ENCODE results near the gene TERC. TPM values are rescaled to one million over a fixed set of nuclear protein-coding genes. Genes with fewer than 3 reads are reported as not detected.

The TERC gene
- total and polyA plus RNA-seq, 2 donors: 136 TPM; not detected in 1

DNA sequence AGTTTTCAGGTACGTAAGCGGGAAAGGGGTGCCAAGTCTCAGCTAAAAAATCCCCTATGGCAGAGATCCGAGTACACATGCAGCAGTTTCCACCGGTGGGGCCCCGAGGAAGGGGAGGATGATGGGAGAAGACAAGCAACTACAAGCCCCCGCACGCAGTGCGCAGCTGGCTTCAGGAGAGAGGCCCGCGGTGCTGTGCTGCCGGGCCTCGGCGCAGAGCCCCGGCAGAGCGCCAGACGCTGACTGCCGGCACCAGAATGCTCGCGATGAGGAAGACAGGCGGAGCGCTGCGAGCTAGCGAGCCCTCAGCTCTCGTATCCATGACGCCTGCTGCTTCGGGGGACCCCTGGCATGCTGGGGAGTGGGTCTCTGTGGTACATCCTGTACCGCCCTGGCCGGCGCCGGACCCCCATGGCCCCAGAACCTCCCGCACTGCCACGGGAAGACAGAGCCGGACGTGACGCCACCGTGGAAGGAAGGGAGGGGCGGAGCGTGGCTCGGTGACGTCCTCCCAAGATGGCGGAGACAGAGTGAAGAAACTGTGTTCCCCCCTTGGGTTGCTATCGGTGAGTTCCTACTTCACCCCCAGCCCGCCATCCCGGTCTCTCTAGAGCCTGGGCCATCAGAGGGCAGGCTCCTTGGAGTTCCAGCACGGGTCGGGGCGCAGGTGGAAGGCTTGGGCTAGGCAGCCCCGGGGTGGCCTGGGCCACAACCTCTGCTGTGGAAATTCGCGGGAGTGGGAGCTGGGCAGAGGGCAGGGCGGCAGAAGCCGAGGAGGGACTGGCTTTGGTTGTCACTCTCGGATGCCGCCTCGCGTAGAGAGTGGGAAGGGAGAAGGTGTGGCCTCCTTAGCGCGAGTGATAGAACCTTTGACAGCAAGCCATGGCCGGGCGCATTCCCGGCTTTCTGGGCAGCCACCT, 8.3 kb upstream of the TERC start, which contains the start of gene MYNN:
Gene MYNN, plus strand, starts transcription at position 500 of the 920 bp plus-strand sequence. CDS start 900 bp downstream, outside the sequence.
- Histone ChIP-seq H3K4me1 (ENCODE audit: control insufficient read depth in 2 of 2, insufficient read depth in 2 of 2, low read length in 2 of 2) (peaks cover 3 to 5% of the 10 kb centered on the region in 2 donors), H3K27ac (ENCODE audit: low read depth in 1 of 2, low read length in 1 of 2) (peak within 1 kb of the TSS; percentile 97 to 100), H3K4me3 (ENCODE audit: low read length in 2 of 2) (peak within 1 kb of the TSS; percentile 64 to 83), H3K36me3 (ENCODE audit: control insufficient read depth in 2 of 2, insufficient read depth in 2 of 2, low read length in 1 of 2) (peaks cover 0 to 18% of the 10 kb centered on the region in 2 donors), H3K27me3 (ENCODE audit: control insufficient read depth in 2 of 2, insufficient read depth in 1 of 2, low read length in 1 of 2) (peaks cover 0 to 2% of the 10 kb centered on the region in 2 donors), H3K9me3 (ENCODE audit: control insufficient read depth in 2 of 2, insufficient read depth in 1 of 2, low read length in 1 of 2) (no peaks in the 10 kb centered on the region)
- DNase-seq (ENCODE audit: low read depth in 6 of 9, low spot score in 9 of 9): peak; percentile 89 to 98 (median 93)
- WGBS: under 1% methylated on average over 61 of the region's 61 CpGs

DNA sequence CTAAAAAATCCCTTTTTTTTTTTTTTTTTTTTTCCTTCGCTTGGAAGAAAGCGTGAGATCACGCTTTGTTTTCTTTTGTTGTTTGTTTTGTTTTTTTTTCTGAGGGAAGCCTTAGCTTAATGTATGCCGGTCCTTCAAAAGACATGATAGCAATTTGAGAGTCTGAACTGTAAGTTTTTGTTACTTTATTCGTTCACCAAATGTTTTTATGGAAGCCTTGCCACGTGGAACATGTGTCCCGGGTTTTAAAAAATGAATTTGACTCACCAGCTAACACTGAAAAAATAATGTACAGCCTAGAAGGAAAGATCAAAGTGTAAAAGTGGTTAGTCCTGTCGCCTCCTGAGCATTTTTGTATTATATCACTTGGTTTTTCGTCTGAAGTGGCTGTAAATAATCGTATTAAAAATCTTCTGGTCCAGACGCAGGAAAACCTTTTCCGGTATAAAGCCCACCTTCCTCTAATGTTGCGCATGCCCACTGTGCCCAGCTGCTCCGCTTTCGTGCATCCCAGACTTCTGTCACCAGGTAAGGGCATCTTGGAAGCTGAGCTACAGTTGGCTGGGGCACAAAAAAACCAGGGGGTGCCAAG, 7.5 kb upstream of the TERC start:
- WGBS: under 1% methylated on average over 15 of the region's 15 CpGs
- DNase-seq (ENCODE audit: low read depth in 6 of 9, low spot score in 9 of 9): peak in 5 of 9 donors; percentile 67 to 88 (median 72)
- H3K27ac ChIP-seq (ENCODE audit: low read depth in 1 of 2, low read length in 1 of 2): peak overlapping the region; percentile 97 to 100
- no peaks in the 10 kb centered on the region for H3K9me3 ChIP-seq (ENCODE audit: control insufficient read depth in 2 of 2, insufficient read depth in 1 of 2, low read length in 1 of 2)
- peaks cover 0 to 2% of the 10 kb centered on the region in 2 donors for H3K27me3 ChIP-seq (ENCODE audit: control insufficient read depth in 2 of 2, insufficient read depth in 1 of 2, low read length in 1 of 2)
- peaks cover 3 to 5% of the 10 kb centered on the region in 2 donors for H3K4me1 ChIP-seq (ENCODE audit: control insufficient read depth in 2 of 2, insufficient read depth in 2 of 2, low read length in 2 of 2)
- peak overlapping the region; percentile 64 to 83 for H3K4me3 ChIP-seq (ENCODE audit: low read length in 2 of 2)
- peaks cover 0 to 11% of the 10 kb centered on the region in 2 donors for H3K36me3 ChIP-seq (ENCODE audit: control insufficient read depth in 2 of 2, insufficient read depth in 2 of 2, low read length in 1 of 2)

DNA sequence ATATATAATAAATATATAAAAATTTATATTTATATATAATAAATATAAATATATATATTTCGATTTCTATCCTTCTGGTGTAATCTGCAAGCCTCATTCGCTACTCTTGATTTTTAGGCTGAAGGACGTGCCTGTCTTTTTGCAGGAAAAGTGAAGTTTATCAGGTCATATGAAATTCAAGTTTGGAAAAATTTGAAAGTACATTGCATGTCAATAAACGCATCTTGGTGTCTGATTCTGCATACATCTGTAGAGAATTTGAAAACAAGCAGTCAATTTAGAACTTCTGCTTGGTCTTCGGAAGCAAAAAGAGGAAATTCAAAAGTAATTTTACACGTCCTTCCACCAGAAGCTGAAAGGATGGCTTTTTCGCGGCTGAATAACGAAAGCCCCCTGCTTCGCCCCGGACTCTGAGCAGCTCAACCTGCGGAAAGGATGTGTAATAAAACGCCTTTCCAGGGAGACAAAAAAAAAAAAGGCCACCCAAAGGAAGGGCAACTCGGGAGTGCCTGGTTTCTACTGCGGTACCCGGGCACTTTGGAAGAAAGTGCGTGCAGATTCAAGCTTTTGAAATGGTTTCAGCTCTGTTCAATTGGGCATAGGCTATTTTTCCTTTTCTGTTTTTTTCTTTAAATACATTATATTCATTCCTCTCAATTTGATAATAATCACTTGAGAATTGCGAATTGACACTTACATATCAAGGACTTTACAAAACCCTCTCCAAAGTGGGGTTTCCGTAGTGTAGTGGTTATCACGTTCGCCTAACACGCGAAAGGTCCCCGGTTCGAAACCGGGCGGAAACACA, 6.8 kb upstream of the TERC start:
- DNase-seq (ENCODE audit: low read depth in 6 of 9, low spot score in 9 of 9): peak; percentile 74 to 96 (median 92)
- Histone ChIP-seq H3K27me3 (ENCODE audit: control insufficient read depth in 2 of 2, insufficient read depth in 1 of 2, low read length in 1 of 2) (peaks cover 0 to 2% of the 10 kb centered on the region in 2 donors), H3K4me1 (ENCODE audit: control insufficient read depth in 2 of 2, insufficient read depth in 2 of 2, low read length in 2 of 2) (peaks cover 3 to 5% of the 10 kb centered on the region in 2 donors), H3K36me3 (ENCODE audit: control insufficient read depth in 2 of 2, insufficient read depth in 2 of 2, low read length in 1 of 2) (peaks cover 0 to 6% of the 10 kb centered on the region in 2 donors), H3K4me3 (ENCODE audit: low read length in 2 of 2) (peak overlapping the region; percentile 64 to 83), H3K27ac (ENCODE audit: low read depth in 1 of 2, low read length in 1 of 2) (peak overlapping the region; percentile 97 to 100), H3K9me3 (ENCODE audit: control insufficient read depth in 2 of 2, insufficient read depth in 1 of 2, low read length in 1 of 2) (no peaks in the 10 kb centered on the region)
- WGBS: under 1% methylated on average over 27 of the region's 27 CpGs

DNA sequence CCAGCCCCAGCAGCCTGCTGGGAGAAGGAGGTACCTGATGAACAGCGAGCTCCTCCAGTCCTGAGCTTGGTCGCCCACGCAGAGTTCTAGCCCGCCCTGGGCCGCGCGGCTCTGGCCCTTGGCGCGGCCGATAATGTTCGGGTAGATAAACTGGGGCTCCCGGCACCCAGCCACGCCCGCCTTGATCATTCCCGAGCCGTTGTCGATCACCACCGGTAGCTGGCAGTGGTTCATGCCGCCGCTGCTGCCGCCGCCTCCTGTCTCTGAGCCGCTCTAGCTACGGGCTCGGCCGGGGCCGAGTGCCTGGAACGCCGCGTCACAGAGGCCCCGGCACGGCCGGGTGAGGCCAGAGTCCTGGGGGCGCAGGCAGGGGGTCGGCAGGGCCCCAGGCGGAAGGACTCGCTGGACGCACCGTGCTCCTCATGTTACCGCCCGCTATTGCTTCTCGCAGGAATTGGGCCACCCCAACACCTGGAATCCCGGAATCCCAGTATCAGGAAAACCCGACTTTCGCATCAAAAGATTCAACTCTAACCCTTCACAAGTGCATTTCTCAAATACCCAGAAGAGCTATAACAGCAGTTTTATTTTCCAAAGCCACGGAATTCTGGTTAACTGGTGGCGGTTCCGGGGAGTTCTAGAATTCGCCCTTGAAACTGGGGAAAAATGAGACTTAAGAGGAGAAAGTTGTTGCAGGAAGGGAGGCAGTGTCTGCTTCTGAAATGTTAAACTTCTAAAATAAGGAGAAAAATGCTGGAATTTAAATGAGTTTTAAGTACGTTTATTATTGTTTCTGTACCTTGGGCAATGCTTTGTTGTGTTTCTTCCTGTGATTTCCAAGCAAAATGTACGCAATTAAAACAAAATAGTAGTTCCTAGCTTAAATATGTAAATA, 4.7 kb upstream of the TERC start, which contains the start of gene ACTRT3:
Gene ACTRT3, minus strand, starts transcription at position 275 of the 895 bp plus-strand sequence. Its CDS starts 41 bp downstream, at position 234.
- 1% methylated on average over 51 of the region's 51 CpGs for WGBS
- peaks cover 0 to 2% of the 10 kb centered on the region in 2 donors for H3K27me3 ChIP-seq (ENCODE audit: control insufficient read depth in 2 of 2, insufficient read depth in 1 of 2, low read length in 1 of 2)
- no peaks in the 10 kb centered on the region for H3K36me3 ChIP-seq (ENCODE audit: control insufficient read depth in 2 of 2, insufficient read depth in 2 of 2, low read length in 1 of 2)
- H3K9me3 ChIP-seq (ENCODE audit: control insufficient read depth in 2 of 2, insufficient read depth in 1 of 2, low read length in 1 of 2): no peaks in the 10 kb centered on the region
- H3K4me3 ChIP-seq (ENCODE audit: low read length in 2 of 2): peak within 1 kb of the TSS; percentile 61 to 75
- DNase-seq (ENCODE audit: low read depth in 6 of 9, low spot score in 9 of 9): peak in 6 of 9 donors; percentile 32 to 67 (median 44)
- H3K4me1 ChIP-seq (ENCODE audit: control insufficient read depth in 2 of 2, insufficient read depth in 2 of 2, low read length in 2 of 2): peaks cover 5 to 6% of the 10 kb centered on the region in 2 donors
- peak within 1 kb of the TSS; percentile 78 to 87 for H3K27ac ChIP-seq (ENCODE audit: low read depth in 1 of 2, low read length in 1 of 2)

DNA sequence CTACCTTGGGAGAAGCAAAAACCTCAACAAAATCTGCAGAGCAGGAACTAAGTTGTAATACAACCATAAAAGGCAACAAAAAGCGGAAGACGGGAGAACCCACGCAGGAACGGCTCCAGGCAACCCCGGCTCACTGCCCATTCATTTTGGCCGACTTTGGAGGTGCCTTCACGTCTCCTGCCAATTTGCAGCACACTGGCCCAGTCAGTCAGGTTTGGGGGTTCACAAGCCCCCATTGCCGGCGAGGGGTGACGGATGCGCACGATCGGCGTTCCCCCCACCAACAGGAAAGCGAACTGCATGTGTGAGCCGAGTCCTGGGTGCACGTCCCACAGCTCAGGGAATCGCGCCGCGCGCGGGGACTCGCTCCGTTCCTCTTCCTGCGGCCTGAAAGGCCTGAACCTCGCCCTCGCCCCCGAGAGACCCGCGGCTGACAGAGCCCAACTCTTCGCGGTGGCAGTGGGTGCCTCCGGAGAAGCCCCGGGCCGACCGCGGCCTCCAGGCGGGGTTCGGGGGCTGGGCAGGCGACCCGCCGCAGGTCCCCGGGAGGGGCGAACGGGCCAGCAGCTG, 463 bp downstream of the TERC start:
- under 1% methylated on average over 46 of the region's 46 CpGs for WGBS
- Histone ChIP-seq H3K4me3 (ENCODE audit: low read length in 2 of 2) (peak overlapping the region; percentile 94 to 96), H3K36me3 (ENCODE audit: control insufficient read depth in 2 of 2, insufficient read depth in 2 of 2, low read length in 1 of 2) (no peaks in the 10 kb centered on the region), H3K4me1 (ENCODE audit: control insufficient read depth in 2 of 2, insufficient read depth in 2 of 2, low read length in 2 of 2) (peaks cover under 1 to 8% of the 10 kb centered on the region in 2 donors), H3K27ac (ENCODE audit: low read depth in 1 of 2, low read length in 1 of 2) (peak overlapping the region; percentile 96 to 99), H3K9me3 (ENCODE audit: control insufficient read depth in 2 of 2, insufficient read depth in 1 of 2, low read length in 1 of 2) (peaks cover 0 to 6% of the 10 kb centered on the region in 2 donors), H3K27me3 (ENCODE audit: control insufficient read depth in 2 of 2, insufficient read depth in 1 of 2, low read length in 1 of 2) (peaks cover 0 to 2% of the 10 kb centered on the region in 2 donors)
- peak in 7 of 9 donors; percentile 51 to 84 (median 64) for DNase-seq (ENCODE audit: low read depth in 6 of 9, low spot score in 9 of 9)

DNA sequence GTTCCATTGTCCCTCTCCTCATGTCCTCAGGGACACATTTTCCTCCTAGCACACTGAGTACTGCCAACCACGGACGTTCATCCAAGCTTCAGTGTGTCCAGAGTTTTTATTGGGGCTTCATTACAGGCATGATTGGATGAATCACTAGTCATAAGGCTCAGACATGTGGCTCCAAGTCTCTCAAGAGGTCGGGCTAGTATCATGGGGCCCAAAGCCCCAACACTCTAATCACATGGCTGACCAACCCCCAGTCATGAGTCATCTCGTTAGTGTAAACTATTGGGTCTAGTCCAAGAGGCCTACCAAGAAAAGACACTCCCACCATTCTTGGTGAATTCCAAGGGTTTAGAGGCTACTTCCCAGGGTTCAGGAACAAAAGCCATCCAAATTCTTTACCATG, 4.4 kb downstream of the TERC start:
- WGBS: 95% methylated on average over 4 of the region's 4 CpGs

DNA sequence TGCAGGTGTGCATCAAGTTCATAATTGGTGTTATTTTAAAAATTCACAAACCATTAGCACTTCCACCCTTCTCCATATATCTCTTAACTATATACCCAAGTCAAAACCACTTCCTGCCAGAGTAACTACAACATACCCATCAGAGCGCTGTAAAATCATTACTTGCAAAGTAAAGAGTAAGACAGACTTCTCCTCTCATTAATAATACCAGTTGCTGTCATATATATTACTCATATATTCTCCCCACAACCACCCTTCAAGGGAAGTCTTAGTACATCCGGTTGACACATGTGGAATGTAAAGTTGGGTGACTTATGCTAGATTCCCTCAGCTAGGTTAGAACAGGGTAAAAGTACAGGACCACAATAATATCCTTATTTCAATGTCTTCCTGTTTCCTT, 5.6 kb downstream of the TERC start:
- Histone ChIP-seq H3K36me3 (ENCODE audit: control insufficient read depth in 2 of 2, insufficient read depth in 2 of 2, low read length in 1 of 2) (no peaks in the 10 kb centered on the region), H3K27me3 (ENCODE audit: control insufficient read depth in 2 of 2, insufficient read depth in 1 of 2, low read length in 1 of 2) (no peaks in the 10 kb centered on the region), H3K27ac (ENCODE audit: low read depth in 1 of 2, low read length in 1 of 2) (no peak overlapping the region), H3K4me3 (ENCODE audit: low read length in 2 of 2) (no peak overlapping the region), H3K4me1 (ENCODE audit: control insufficient read depth in 2 of 2, insufficient read depth in 2 of 2, low read length in 2 of 2) (peaks cover 2 to 5% of the 10 kb centered on the region in 2 donors), H3K9me3 (ENCODE audit: control insufficient read depth in 2 of 2, insufficient read depth in 1 of 2, low read length in 1 of 2) (peaks cover 0 to 4% of the 10 kb centered on the region in 2 donors)
- WGBS: 5% methylated on average over 2 of the region's 2 CpGs
- peak in 2 of 9 donors; percentile 21 to 52 for DNase-seq (ENCODE audit: low read depth in 6 of 9, low spot score in 9 of 9)

More for the DNA sequence above, 4.4 kb downstream of the TERC start:
- no peak overlapping the region for H3K4me3 ChIP-seq (ENCODE audit: low read length in 2 of 2)
- H3K27me3 ChIP-seq (ENCODE audit: control insufficient read depth in 2 of 2, insufficient read depth in 1 of 2, low read length in 1 of 2): no peaks in the 10 kb centered on the region
- peaks cover 0 to 6% of the 10 kb centered on the region in 2 donors for H3K9me3 ChIP-seq (ENCODE audit: control insufficient read depth in 2 of 2, insufficient read depth in 1 of 2, low read length in 1 of 2)
- no peak for DNase-seq (ENCODE audit: low read depth in 6 of 9, low spot score in 9 of 9)
- H3K36me3 ChIP-seq (ENCODE audit: control insufficient read depth in 2 of 2, insufficient read depth in 2 of 2, low read length in 1 of 2): no peaks in the 10 kb centered on the region
- peaks cover 2 to 8% of the 10 kb centered on the region in 2 donors for H3K4me1 ChIP-seq (ENCODE audit: control insufficient read depth in 2 of 2, insufficient read depth in 2 of 2, low read length in 2 of 2)
- H3K27ac ChIP-seq (ENCODE audit: low read depth in 1 of 2, low read length in 1 of 2): no peak overlapping the region
